HEK293T (cell line): ENCODE results near the gene SLC8A3.

ENCODE experiments used
- CTBP1 ChIP-seq: fragments of 450-650 bp; IDR thresholded peaks from 2 replicates; pipeline ENCODE4 v1.6.1; 2016; ENCODE audit warnings: borderline replicate concordance
- ELF4 ChIP-seq: fragments of 450-650 bp; IDR thresholded peaks from 2 replicates; pipeline ENCODE4 v1.6.1; 2017; ENCODE audit warnings: antibody characterized with exemption
- FOXA1 ChIP-seq: fragments of 450-650 bp; IDR thresholded peaks from 2 replicates; pipeline ENCODE4 v1.6.1; 2016; ENCODE audit warnings: mild to moderate bottlenecking
- SP1 ChIP-seq: fragments of 450-650 bp; IDR thresholded peaks from 2 replicates; pipeline ENCODE4 v1.6.1; 2017
- ZNF384 ChIP-seq: fragments of 450-650 bp; IDR thresholded peaks from 2 replicates; pipeline ENCODE4 v1.6.1; 2016

- no peak for TF ChIP-seq SP1
- TF ChIP-seq CTBP1 = no peak
- no peak for TF ChIP-seq ZNF384
- no peak for TF ChIP-seq FOXA1
- no peak for TF ChIP-seq ELF4
Observed at GRCh38 chr14:70171726-70172125, 17.0 kb downstream of the SLC8A3 start.
